ENCODE data around the gene CNTRL. TPM values are rescaled to one million over a fixed set of nuclear protein-coding genes. Genes with fewer than 3 reads are reported as not detected.

The CNTRL gene
- total RNA-seq, 1 experiment from 2014 or later = 11.6 TPM

DNA sequence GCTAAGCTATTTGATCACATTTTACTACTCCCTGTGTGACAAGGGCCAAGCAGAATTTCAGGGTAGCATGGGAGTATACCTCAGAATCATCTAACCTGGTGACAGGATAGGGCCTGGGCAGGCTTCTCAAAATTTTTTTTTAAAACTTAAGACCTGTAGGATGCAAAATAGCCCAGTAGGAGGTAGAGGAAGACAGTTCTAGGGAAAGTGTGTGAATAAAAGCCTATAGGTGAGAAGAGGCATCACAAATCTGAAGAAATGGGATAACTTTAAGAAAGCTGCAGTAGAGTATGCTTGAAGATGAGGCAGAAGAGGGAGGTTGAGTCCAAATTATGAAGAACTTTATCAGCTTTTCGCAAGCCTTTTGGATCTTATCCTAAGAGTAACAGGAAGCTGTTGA is 32.3 kb downstream of the CNTRL start:
- Histone ChIP-seq H2AFZ (ENCODE audit: low read length) (no peak overlapping the region), H2BK120ac (ENCODE audit: low read depth, low read length, poor library complexity, severe bottlenecking) (no peak overlapping the region), H3K4me2 (ENCODE audit: insufficient read depth, insufficient read length, low read length) (no peak overlapping the region), H4K5ac (ENCODE audit: insufficient read length, low read depth, low read length) (no peak overlapping the region), H3K14ac (ENCODE audit: insufficient read depth, low read length) (no peak overlapping the region), H3T11ph (ENCODE audit: low read length) (no peak overlapping the region), H2BK12ac (ENCODE audit: insufficient read length, low read depth, low read length) (no peak overlapping the region), H3K4ac (ENCODE audit: low read depth, low read length) (no peak overlapping the region), H3K79me2 (ENCODE audit: insufficient read depth, low read length) (no peaks in the 10 kb centered on the region), H2BK20ac (ENCODE audit: low read depth, low read length, poor library complexity, severe bottlenecking) (no peak overlapping the region), H2AK5ac (ENCODE audit: insufficient read length, low read length) (no peak overlapping the region), H3K9me3 (ENCODE audit: control insufficient read depth, low read depth, low read length) (no peaks in the 10 kb centered on the region), H3K56ac (ENCODE audit: insufficient read length, low read depth, low read length) (no peak overlapping the region), H3K18ac (ENCODE audit: insufficient read length, low read depth, low read length) (no peak overlapping the region), H4K8ac (replicated peaks; ENCODE audit: insufficient read length, low read depth, low read length) (no peak overlapping the region), H3K27ac (ENCODE audit: insufficient read length, low read depth, low read length) (no peak overlapping the region), H3K23me2 (ENCODE audit: insufficient read length, low read depth, low read length, poor library complexity, severe bottlenecking) (no peaks in the 10 kb centered on the region), H2BK5ac (ENCODE audit: insufficient read length, low read length) (no peak overlapping the region), H3K23ac (ENCODE audit: insufficient read length, low read depth, low read length) (no peak overlapping the region), H3K79me1 (ENCODE audit: insufficient read depth, low read depth, low read length, poor library complexity, severe bottlenecking) (no peaks in the 10 kb centered on the region), H3K9ac (ENCODE audit: extremely low read depth, insufficient read length, low read length) (no peak overlapping the region), H3K27me3 (ENCODE audit: insufficient read depth, low read length) (no peaks in the 10 kb centered on the region), H2BK15ac (ENCODE audit: low read depth, low read length) (no peak overlapping the region), H4K91ac (ENCODE audit: insufficient read length, low read depth, low read length) (no peak overlapping the region), H3K4me1 (ENCODE audit: insufficient read depth, low read length) (no peaks in the 10 kb centered on the region), H4K20me1 (ENCODE audit: control insufficient read depth, insufficient read depth, insufficient read length) (no peaks in the 10 kb centered on the region)
- no peak for DNase-seq
- H3K9me3 Mint-ChIP-seq = peaks cover 5 to 9% of the 10 kb centered on the region in 2 experiments
- no peak overlapping the region for H3K27ac Mint-ChIP-seq
- no CpG with 5 or more reads among the region's 1 CpG for WGBS (ENCODE audit: extremely low coverage, insufficient read length, low lambda C conversion rate)
- peaks cover 8 to 9% of the 10 kb centered on the region in 2 experiments for H3K4me1 Mint-ChIP-seq
- H3K36me3 Mint-ChIP-seq (ENCODE audit: insufficient read depth in 1 of 3, low read depth in 3 of 3) = peaks cover 4 to 9% (median 6%) of the 10 kb centered on the region in 3 experiments; a peak in 4 of 7 replicates
- H3K27me3 Mint-ChIP-seq (ENCODE audit: low read depth) = peaks cover 2% of the 10 kb centered on the region; the same call in 1 of the 2 replicates
- H3K4me3 Mint-ChIP-seq = no peak overlapping the region
- TF ChIP-seq, protein P1, sequence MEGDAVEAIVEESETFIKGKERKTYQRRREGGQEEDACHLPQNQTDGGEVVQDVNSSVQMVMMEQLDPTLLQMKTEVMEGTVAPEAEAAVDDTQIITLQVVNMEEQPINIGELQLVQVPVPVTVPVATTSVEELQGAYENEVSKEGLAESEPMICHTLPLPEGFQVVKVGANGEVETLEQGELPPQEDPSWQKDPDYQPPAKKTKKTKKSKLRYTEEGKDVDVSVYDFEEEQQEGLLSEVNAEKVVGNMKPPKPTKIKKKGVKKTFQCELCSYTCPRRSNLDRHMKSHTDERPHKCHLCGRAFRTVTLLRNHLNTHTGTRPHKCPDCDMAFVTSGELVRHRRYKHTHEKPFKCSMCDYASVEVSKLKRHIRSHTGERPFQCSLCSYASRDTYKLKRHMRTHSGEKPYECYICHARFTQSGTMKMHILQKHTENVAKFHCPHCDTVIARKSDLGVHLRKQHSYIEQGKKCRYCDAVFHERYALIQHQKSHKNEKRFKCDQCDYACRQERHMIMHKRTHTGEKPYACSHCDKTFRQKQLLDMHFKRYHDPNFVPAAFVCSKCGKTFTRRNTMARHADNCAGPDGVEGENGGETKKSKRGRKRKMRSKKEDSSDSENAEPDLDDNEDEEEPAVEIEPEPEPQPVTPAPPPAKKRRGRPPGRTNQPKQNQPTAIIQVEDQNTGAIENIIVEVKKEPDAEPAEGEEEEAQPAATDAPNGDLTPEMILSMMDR (conservative IDR thresholded peaks at IDR 0.05) = peak; percentile 53
